Activated T-cell treated with anti-CD3 and anti-CD28 coated beads, Interleukin-2, amount 50 U/mL, for 4 hours (primary cell): ENCODE data around the gene CPA5. TPM values are rescaled to one million over a fixed set of nuclear protein-coding genes. Genes with fewer than 3 reads are reported as not detected.
"Not testable (repeated sequence)": the region's sequence is repeated elsewhere in the genome, so short reads cannot be mapped to it uniquely, and the experiment has no call there.

ENCODE experiments used
- ATAC-seq, 2 donors: fragments of 200-7000 bp; cut with Tn5 transposase; one replicate each; pipeline ENCODE4 v1.10.0; 2021
- DNase-seq: peaks from one replicate; pipeline ENCODE4 v3.0.0-alpha.2; 2020
- H3K27me3 Mint-ChIP-seq: one replicate; pipeline ENCODE4 v1.8.0; 2021; ENCODE audit warnings: low read depth, mixed read lengths
- H3K36me3 Mint-ChIP-seq: one replicate; pipeline ENCODE4 v1.8.0; 2022; ENCODE audit warnings: mixed read lengths; ENCODE audit not compliant: insufficient read depth
- H3K4me1 Mint-ChIP-seq: one replicate; pipeline ENCODE4 v1.8.0; 2021; ENCODE audit warnings: low read depth, mixed read lengths
- H3K4me3 Mint-ChIP-seq: one replicate; pipeline ENCODE4 v1.8.0; 2021; ENCODE audit warnings: mild to moderate bottlenecking, moderate library complexity, mixed read lengths
- H3K9me3 Mint-ChIP-seq: one replicate; pipeline ENCODE4 v1.8.0; 2021; ENCODE audit warnings: mixed read lengths
- total RNA-seq, 3 donors: library from RNA; stranded (reverse); gene quantifications; one replicate each; pipeline ENCODE4 v1.2.1, GENCODE V29; 2021

Gene CPA5
- total RNA-seq, 3 donors from 2014 or later: 1.0 TPM; not detected in 2

DNA sequence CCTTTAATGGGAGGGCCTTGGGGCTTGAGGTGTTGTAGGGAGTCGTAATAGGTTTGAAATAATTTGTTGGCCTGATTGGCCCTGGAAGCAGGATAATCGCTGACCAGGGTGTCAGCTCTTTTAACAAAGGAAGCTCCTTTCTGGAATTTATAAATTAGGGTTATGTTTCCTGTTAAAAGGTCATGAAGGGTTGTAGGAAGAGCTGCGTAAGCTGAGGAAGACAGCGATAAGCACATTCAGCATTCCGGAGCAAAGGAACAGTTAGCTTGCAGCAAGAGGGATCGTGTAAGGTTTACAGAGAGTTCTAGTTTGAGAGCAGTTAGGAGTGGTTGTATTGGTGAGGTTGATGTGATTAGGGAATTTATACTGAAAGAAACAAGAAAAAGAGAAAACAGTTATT lies 30.3 kb upstream of the CPA5 start:
- Mint-ChIP-seq H3K4me3 (no peak overlapping the region), H3K27me3 (peaks cover 4% of the 10 kb centered on the region), H3K4me1 (no peaks in the 10 kb centered on the region), H3K36me3 (no peaks in the 10 kb centered on the region), H3K9me3 (no peaks in the 10 kb centered on the region)
- ATAC-seq (no peak), DNase-seq (no peak)

DNA sequence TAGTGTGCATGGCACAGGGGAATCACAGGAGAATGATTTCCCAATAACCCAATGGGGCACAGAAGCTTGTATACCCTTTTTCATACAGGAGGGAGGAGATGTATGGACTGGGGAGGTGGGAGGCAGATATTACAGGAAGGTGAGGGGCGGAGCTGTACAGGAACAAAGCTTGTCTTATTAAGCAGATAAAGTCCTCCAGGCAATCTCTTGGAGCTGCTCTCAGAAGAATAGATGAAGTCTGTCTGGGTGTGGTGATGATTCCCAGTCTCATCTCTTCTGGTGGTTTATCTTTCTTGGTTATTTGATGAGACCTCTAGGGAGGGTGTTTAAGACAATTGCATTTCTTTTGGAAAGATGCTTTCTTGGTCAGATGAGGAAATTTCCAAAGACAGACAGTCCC lies 25.1 kb upstream of the CPA5 start:
- Mint-ChIP-seq H3K4me3 (no peak overlapping the region), H3K9me3 (no peaks in the 10 kb centered on the region), H3K27me3 (no peaks in the 10 kb centered on the region), H3K36me3 (no peaks in the 10 kb centered on the region), H3K4me1 (no peaks in the 10 kb centered on the region)
- DNase-seq (no peak), ATAC-seq (no peak)

DNA sequence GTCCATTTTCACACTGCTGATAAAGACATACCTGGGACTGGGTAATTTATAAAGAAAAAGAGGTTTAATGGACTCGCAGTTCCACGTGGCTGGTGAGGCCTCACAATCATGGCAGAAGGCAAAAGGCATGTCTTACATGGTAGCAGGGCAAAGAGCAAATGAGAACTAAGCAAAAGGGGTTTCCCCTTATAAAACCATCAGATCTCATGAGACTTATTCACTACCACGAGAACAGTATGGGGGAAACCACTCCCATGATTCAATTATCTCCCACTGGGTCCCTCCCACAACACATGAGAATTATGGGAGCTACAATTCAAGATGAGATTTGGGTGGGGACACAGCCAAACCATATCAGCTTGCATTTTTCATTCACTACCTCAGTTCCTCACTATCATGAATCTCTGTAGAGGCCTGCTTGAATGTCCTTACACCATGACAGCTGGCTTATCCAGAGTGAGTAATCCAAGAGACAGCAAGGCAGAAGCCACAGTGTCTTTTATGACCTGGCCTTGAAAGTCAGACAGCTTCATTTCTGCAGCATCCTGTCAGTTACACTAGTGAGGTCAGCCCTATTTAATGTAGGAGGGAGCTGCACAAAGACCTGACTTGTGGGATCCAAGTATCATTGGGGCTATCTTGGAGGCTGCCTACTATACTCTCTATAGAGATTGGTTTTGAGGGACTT lies 22.9 kb upstream of the CPA5 start:
- H3K4me1 Mint-ChIP-seq, DNase-seq, H3K4me3 Mint-ChIP-seq, H3K36me3 Mint-ChIP-seq, H3K9me3 Mint-ChIP-seq, H3K27me3 Mint-ChIP-seq: not testable (repeated sequence)
- ATAC-seq: peak; percentile 41 to 43

DNA sequence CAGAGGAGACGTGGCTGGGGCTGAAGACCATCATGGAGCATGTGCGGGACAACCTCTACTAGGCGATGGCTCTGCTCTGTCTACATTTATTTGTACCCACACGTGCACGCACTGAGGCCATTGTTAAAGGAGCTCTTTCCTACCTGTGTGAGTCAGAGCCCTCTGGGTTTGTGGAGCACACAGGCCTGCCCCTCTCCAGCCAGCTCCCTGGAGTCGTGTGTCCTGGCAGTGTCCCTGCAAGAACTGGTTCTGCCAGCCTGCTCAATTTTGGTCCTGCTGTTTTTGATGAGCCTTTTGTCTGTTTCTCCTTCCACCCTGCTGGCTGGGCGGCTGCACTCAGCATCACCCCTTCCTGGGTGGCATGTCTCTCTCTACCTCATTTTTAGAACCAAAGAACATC lies 22.0 kb upstream of the CPA5 start:
- DNase-seq (no peak), ATAC-seq (no peak)
- H3K27me3 Mint-ChIP-seq: no peaks in the 10 kb centered on the region
- no peaks in the 10 kb centered on the region for H3K9me3 Mint-ChIP-seq
- no peak overlapping the region for H3K4me3 Mint-ChIP-seq
- no peaks in the 10 kb centered on the region for H3K4me1 Mint-ChIP-seq
- H3K36me3 Mint-ChIP-seq: no peaks in the 10 kb centered on the region

DNA sequence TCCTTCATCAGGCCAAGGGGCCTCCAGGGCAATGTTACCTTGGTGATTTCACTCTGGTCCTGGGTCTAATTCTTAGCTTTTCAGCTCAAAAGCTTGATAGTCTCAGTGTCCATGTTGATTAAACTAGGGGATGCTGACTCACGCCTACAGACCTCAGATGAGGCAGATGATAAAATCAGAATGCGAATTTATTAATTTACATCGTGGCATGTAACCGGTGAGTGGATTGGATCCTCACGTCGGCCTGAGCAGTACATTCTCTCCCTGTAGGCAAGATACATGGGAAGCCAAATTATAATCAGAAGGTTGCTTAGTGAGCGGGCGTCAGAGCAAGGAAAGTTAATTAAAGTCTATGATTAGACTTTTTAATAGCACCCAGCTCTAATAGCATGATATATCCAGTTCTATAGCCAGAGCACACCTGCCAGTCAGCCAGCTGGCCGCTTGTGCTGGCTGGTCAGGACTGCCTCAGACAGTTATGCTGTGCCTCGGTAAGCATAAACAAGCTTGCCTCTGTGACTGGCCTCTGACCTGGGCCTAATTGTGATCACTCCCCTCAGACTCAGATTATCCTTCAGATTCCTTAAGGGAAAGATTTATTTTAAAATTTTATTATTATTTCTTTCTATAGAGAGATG lies 20.2 kb upstream of the CPA5 start:
- ATAC-seq: no peak
- Mint-ChIP-seq H3K9me3 (no peaks in the 10 kb centered on the region), H3K27me3 (no peaks in the 10 kb centered on the region), H3K4me3 (no peak overlapping the region), H3K36me3 (no peaks in the 10 kb centered on the region), H3K4me1 (no peaks in the 10 kb centered on the region)
- no peak for DNase-seq

DNA sequence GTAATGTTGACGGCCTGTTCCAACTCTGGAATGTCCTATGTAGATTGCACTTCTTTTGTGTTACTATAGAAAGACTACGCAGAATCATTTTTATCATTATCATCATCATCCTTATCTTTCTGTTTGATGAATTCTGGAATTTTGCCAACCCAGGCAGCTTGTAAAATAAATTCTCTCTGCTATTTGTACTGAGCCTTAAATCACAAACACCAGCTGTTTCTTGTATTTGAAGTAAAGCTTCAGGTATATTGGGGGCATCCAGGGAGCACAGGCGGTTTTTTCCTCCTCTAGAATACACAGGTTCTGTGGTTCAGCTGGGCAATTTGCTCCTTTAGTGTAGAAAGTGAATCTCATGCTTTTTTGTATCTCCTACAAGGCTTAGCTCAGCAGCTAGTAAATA lies 14.9 kb upstream of the CPA5 start:
- DNase-seq: no peak
- Mint-ChIP-seq H3K36me3 (no peaks in the 10 kb centered on the region), H3K4me1 (no peaks in the 10 kb centered on the region), H3K4me3 (no peak overlapping the region), H3K9me3 (no peaks in the 10 kb centered on the region), H3K27me3 (no peaks in the 10 kb centered on the region)
- ATAC-seq: no peak

DNA sequence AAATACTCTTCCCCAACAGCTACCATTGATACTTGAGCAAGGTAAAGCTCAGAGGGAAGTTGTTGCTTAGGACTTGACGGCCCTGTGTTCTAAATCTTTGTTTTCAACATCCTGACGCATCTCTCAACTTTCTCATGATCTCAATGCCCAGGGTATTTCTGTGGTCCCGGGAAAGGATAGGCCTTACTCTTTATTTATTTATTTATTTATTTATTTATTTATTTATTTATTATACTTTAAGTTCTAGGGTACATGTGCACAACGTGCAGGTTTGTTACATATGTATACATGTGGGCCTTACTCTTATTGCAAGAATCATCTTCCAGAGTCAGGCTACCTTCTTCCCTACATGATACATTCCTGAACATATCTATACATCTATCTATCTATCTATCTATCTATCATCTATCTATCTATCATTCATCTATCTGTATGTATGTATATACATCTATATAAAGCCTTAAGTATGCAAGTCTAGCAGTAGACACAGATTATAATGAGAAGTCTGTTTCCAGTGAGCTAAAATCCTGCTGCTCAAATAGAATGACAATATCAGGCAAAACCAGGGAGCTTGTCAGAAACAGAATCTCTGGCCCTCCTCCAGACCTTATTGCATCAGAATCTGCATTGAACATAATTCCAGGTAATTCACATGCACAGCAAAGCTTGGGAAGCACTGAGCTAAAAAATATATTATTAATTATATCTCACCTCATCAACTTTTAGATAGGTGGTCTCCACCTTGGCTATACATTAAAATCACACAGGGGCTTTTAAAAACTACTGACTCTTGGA lies 12.2 kb upstream of the CPA5 start:
- DNase-seq: no peak
- no peak for ATAC-seq
- no peaks in the 10 kb centered on the region for H3K9me3 Mint-ChIP-seq
- H3K36me3 Mint-ChIP-seq: no peaks in the 10 kb centered on the region
- H3K27me3 Mint-ChIP-seq: no peaks in the 10 kb centered on the region
- H3K4me1 Mint-ChIP-seq: no peaks in the 10 kb centered on the region
- H3K4me3 Mint-ChIP-seq: no peak overlapping the region

DNA sequence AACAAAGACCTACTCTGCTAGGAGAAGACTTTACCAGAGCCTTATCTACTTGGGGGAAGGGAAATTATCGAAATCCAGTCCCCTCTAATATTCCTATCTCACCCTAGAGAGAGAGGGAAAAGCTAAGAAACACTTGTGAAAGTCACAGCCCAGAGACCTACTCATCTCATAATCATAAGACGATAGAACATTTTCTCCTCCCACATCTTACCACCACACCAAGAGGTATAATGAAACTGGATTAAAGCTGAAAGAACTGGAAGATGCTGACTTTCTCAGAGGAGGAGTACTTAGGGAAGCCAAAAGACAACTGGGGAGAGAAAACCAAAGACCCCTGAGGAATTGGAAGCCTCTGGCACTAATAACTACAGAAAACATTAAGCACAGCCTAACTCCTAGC lies 10.8 kb upstream of the CPA5 start:
- H3K27me3 Mint-ChIP-seq: no peaks in the 10 kb centered on the region
- H3K36me3 Mint-ChIP-seq: no peaks in the 10 kb centered on the region
- ATAC-seq (peak in 1 of 2 donors; percentile 21), DNase-seq (no peak)
- no peak overlapping the region for H3K4me3 Mint-ChIP-seq
- no peaks in the 10 kb centered on the region for H3K4me1 Mint-ChIP-seq
- H3K9me3 Mint-ChIP-seq: no peaks in the 10 kb centered on the region

DNA sequence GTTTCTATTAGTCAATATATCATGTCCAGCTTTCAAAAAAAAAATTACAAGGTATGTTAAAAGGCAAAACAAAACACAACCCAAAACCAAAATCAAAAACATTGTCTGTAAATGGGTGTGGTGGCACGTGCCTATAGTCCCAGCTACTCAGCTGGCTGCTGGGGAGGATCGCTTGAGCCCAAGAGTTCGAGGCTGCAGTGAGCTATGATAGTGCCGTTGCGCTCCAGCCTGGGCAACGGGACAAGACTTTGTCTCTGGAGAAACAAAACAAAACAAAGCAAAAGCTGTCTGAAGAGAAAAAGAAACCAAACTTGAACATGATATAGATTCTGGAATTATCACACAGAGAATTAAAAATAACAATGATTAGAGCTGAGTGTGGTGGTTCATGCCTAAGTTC lies 10.3 kb upstream of the CPA5 start:
- no peaks in the 10 kb centered on the region for H3K36me3 Mint-ChIP-seq
- no peak overlapping the region for H3K4me3 Mint-ChIP-seq
- ATAC-seq (no peak), DNase-seq (no peak)
- no peaks in the 10 kb centered on the region for H3K27me3 Mint-ChIP-seq
- no peaks in the 10 kb centered on the region for H3K9me3 Mint-ChIP-seq
- H3K4me1 Mint-ChIP-seq: no peaks in the 10 kb centered on the region

DNA sequence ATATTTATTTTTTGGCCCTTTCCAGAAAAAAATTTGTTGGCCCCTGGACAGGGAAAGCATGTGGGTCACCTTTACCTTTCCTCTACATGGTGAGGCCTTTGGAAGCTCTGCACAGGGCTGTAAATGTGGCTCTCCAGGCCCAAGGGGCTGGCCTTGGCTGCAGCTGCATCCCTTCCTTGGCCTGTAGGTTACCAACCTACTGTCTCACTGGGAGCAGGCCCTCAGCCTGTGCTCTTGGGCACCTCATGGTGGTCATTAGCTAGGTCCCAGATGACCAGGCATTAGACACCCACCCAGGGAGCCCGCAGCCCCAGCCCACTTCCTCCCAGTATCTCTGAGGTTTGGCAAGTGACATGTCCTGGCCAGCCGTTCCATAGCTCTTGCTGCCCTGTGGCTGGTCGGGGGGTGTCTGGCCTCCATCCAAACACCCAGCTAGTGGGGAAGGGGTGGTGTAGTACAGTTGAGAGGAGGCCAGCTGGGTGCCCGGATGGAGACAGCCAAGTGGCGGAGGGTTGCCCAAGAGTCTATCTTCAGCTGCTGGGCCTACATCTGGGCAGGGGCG lies 7.1 kb upstream of the CPA5 start:
- no peaks in the 10 kb centered on the region for H3K4me1 Mint-ChIP-seq
- H3K36me3 Mint-ChIP-seq: no peaks in the 10 kb centered on the region
- no peaks in the 10 kb centered on the region for H3K9me3 Mint-ChIP-seq
- no peak overlapping the region for H3K4me3 Mint-ChIP-seq
- DNase-seq (no peak), ATAC-seq (no peak)
- no peaks in the 10 kb centered on the region for H3K27me3 Mint-ChIP-seq

DNA sequence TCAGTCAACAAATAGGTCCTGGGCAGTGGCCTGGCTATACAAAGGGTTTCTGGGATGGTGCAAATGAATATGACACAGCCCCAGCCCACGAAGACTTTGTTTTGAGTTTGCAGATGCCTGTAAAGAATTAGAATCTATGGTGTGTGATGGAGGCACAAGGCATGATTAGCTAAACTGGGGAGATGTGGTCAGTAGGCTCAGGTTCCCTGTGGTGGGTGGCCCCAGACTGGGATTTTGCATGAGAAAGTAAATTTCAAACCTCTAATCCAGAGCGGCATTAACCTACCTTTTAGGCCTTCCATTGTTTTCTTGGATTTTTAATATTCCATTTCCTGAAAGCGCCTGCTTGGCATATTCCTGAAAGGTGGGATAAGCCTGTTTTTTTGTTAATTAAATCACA lies 6.4 kb upstream of the CPA5 start:
- DNase-seq (no peak), ATAC-seq (no peak)
- Mint-ChIP-seq H3K4me1 (no peaks in the 10 kb centered on the region), H3K27me3 (no peaks in the 10 kb centered on the region), H3K4me3 (no peak overlapping the region), H3K36me3 (no peaks in the 10 kb centered on the region), H3K9me3 (no peaks in the 10 kb centered on the region)

DNA sequence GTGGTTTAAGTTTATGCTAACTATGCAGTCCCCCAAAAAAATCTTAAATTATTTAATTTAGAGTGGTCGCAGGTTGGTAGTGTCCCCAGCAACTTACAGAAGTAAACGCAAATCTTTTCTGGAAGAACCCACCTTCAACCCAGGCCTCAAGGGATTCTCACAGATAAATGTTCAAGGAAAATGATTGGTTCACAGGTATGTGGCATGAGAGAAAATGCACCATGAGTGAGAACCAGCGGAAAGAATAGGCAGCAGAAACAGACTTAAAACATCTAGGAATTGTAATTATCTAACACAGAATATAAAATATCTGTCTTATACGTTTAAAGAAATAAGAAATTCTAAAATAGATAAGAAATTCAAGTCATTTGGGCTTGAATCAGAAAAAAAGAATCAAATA lies 2.7 kb upstream of the CPA5 start:
- H3K27me3 Mint-ChIP-seq: no peaks in the 10 kb centered on the region
- DNase-seq (no peak), ATAC-seq (no peak)
- no peaks in the 10 kb centered on the region for H3K4me1 Mint-ChIP-seq
- H3K4me3 Mint-ChIP-seq: no peak overlapping the region
- no peaks in the 10 kb centered on the region for H3K36me3 Mint-ChIP-seq
- no peaks in the 10 kb centered on the region for H3K9me3 Mint-ChIP-seq

DNA sequence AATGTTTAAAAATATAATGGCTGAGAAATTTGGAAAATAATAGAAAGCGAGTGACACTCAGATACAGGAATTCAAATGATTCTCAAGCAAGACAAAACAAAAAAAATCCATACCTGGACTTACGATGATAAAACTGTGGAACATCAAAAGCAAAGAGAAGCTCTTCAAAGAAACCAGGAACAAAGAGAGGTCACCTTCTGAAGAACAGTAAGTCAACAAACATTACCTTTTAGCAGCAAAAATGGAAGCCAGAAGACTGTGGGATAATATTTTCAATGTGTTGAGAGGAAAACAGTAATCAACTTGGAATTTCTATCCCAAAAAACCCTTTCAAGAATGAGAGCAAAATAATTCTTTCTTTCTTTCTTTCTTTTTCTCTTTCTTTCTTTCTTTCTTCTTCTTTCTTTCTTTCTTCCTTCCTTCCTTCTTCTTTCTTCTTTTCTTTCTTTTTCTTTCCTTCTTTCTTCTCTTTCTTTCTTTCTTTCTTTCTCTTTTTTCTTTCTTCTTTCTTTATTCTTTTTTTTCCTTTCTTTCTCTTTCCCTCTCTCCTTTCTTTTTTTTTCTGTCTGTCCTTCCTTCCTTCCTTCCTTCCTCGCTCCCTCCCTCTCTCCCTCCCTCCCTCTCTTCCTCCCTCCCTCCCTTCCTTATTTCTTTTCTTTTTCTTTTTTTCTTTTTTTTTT lies 1.8 kb upstream of the CPA5 start:
- Mint-ChIP-seq H3K4me1 (no peaks in the 10 kb centered on the region), H3K4me3 (no peak overlapping the region), H3K36me3 (no peaks in the 10 kb centered on the region), H3K27me3 (peaks cover 1% of the 10 kb centered on the region), H3K9me3 (no peaks in the 10 kb centered on the region)
- ATAC-seq (no peak), DNase-seq (no peak)

DNA sequence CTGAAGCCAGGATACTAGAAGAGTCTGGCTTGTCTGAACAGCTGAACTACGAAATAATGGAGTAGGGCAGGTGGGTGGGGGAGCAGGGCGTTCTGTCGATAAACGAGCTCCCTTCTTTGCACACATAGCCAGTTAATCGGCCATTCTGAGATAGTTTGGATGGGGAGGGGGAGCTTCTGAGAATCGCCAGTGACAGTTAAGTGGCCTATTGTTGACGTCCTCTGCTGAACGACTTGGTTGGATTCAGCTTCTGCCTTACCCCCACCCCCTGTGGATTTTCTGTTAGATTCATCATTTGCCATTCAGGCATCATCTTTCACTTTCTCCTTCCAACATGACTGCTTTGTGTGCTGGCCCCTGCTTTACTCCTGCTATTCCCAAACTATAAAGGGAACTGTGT lies 520 bp downstream of the CPA5 start:
- ATAC-seq (no peak), DNase-seq (no peak)
- Mint-ChIP-seq H3K27me3 (peaks cover 2% of the 10 kb centered on the region), H3K4me1 (peaks cover 2% of the 10 kb centered on the region), H3K4me3 (no peak overlapping the region), H3K36me3 (no peaks in the 10 kb centered on the region), H3K9me3 (no peaks in the 10 kb centered on the region)
